ENCODE data around the gene MIS12.

MIS12 gene

GRCh38 chr17:5486206-5487124 is at the start of gene MIS12:
Gene MIS12, plus strand, starts transcription at chr17:5486566. Its CDS starts 2,297 bp downstream, at chr17:5488863.
- peak; percentile 96 for DNase-seq

- no peak for DNase-seq
These were observed 48.5 kb upstream of the MIS12 start for GRCh38 chr17:5437721-5438317.

- DNase-seq = peak; percentile 92
These were observed 47.5 kb upstream of the MIS12 start, which contains the start of gene C1QBP for GRCh38 chr17:5438716-5439445. Gene C1QBP, minus strand, starts transcription at chr17:5439155. Its CDS starts 82 bp downstream, at chr17:5439073.

- no peak for DNase-seq
These were observed 47.0 kb upstream of the MIS12 start for GRCh38 chr17:5439446-5439764.

GRCh38 chr17:5443728-5444127 is 42.6 kb upstream of the MIS12 start:
- no peak for DNase-seq

GRCh38 chr17:5444209-5444608 is 42.2 kb upstream of the MIS12 start:
- DNase-seq = no peak

GRCh38 chr17:5446786-5447185 is 39.6 kb upstream of the MIS12 start:
- no peak for DNase-seq

GRCh38 chr17:5464717-5465507 is 21.5 kb upstream of the MIS12 start:
- no peak for DNase-seq

GRCh38 chr17:5466295-5466694 is 20.1 kb upstream of the MIS12 start:
- no peak for DNase-seq

GRCh38 chr17:5467416-5467815 is 18.9 kb upstream of the MIS12 start:
- no peak for DNase-seq

- no peak for DNase-seq
These were observed 18.3 kb upstream of the MIS12 start for GRCh38 chr17:5468075-5468473.

GRCh38 chr17:5472511-5472910 is 13.9 kb upstream of the MIS12 start:
- DNase-seq = no peak

- no peak for DNase-seq
These were observed 12.5 kb upstream of the MIS12 start for GRCh38 chr17:5473906-5474305.

GRCh38 chr17:5478992-5479391 is 7.4 kb upstream of the MIS12 start:
- no peak for DNase-seq

- DNase-seq = no peak
These were observed 5.4 kb upstream of the MIS12 start for GRCh38 chr17:5480962-5481361.

- no peak for DNase-seq
These were observed 4.9 kb upstream of the MIS12 start for GRCh38 chr17:5481451-5481850.

GRCh38 chr17:5485270-5486205 is 828 bp upstream of the MIS12 start, which contains the start of gene DERL2:
Gene DERL2, minus strand, starts transcription at chr17:5486178. Its CDS starts 17 bp downstream, at chr17:5486161.
- peak; percentile 48 for DNase-seq

GRCh38 chr17:5488752-5489151 is 2.4 kb downstream of the MIS12 start:
- no peak for DNase-seq

GRCh38 chr17:5492970-5493369 is 6.6 kb downstream of the MIS12 start:
- DNase-seq = no peak

- no peak for DNase-seq
These were observed 13.3 kb downstream of the MIS12 start for GRCh38 chr17:5499476-5500231.

GRCh38 chr17:5500247-5500588 is 13.9 kb downstream of the MIS12 start:
- DNase-seq = no peak
